NAMALWA (cell line): Measurements from ENCODE around the gene PPP1R1A.

Experiments used
- DNase-seq: peaks from one replicate; pipeline ENCODE4 v3.0.0-alpha.2; 2015; ENCODE audit warnings: low spot score

PPP1R1A gene, protein sequence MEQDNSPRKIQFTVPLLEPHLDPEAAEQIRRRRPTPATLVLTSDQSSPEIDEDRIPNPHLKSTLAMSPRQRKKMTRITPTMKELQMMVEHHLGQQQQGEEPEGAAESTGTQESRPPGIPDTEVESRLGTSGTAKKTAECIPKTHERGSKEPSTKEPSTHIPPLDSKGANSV

DNA sequence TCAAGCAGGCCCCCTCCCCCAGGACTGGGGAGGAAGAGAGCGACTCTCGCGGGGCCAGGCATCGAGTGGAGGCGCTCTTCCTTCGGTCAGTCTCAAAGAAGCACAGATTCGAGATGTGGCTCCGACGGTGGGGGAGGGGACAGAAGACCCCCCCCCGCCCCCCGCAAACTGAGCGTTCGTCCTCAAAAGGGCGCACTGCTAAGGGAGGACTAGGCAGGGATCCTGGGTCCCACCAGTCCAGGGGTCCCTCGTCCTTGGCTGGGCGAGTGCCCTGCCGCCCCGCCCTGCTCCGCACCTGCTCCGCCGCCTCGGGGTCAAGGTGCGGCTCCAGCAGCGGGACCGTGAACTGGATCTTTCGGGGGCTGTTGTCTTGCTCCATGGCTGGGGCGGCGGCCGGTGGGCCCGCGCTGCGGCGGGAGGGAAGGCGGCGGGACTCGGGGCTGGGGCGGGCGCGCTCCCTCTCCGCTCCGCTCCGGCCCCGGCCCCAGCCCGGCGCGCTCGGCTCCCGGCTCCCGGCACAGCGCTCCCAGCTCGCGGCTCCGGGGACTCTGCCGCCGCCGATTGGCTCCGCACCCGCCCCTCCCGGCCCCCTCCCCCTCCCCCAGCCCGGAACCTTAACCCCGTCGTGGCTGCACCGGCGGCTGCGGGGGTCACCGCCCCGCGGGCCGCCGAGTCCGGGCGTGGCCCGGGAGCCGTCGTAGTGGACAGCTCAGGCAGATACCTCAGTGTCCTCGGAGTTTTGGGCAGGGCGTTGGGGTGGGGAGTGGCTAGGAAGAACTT lies at the start of gene PPP1R1A:
TSS of gene PPP1R1A (minus strand) at position 550 of the 780 bp plus-strand sequence. CDS start at position 379, 171 bp downstream.
- no peak for DNase-seq

DNA sequence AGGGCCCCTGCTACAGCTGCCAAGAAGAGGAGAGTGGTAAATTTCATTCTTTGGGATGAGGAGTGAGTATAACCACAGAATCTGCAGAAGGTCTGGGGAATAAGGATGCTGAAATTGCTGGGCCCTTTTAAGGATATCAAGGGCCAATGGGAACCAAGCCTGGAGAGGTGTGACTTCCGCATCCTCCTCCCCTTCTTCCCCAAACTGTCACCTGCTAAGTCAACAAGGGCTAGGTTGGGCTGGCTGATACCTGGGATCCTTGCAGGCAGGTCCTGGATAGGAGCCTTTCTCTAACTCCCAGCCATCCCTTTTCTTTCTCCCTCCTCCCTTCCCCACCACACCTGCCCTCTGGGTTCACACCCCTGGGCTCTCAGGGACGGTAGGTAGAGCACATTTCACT lies 46.3 kb upstream of the PPP1R1A start, which contains the start of gene LACRT:
TSS of gene LACRT (minus strand) at position 101 of the 400 bp plus-strand sequence. CDS start at position 47, 54 bp downstream.
- DNase-seq: no peak

DNA sequence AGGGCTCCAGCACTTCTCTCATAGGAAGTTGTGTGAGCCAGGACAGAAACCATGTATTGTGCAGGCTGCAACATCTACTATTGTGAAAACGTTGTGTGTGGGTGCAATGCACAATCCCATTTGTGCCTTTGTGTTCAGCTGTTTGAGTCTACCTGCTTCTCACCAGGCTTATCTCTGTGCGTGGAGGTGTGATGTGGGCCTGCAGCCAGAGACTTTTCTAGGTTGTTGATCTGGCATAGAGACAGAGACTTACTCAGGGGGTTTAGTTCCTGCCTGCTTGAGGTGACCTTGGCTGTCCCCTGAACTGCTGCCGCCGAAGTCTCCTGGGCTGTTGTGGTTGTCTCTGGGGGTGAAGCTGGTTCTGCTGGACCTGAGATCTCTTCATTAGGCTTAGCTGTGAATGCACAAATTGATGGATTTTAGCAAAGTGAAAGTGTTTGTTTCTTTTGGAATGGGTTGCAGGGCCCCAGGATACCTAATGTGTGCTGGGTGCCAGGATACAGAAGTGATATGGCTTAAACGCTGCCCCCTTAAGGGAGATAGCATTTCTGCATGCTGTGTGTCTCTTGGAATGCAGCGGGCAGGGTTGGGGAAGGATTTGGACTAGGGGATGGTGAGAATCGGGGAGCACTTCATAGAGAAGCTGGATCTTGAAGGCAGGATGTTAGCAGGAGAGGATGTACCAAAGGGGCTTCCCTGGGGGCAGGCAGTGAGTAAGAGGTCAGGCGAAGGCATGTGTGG lies 43.7 kb upstream of the PPP1R1A start:
- peak; percentile 9 for DNase-seq

DNA sequence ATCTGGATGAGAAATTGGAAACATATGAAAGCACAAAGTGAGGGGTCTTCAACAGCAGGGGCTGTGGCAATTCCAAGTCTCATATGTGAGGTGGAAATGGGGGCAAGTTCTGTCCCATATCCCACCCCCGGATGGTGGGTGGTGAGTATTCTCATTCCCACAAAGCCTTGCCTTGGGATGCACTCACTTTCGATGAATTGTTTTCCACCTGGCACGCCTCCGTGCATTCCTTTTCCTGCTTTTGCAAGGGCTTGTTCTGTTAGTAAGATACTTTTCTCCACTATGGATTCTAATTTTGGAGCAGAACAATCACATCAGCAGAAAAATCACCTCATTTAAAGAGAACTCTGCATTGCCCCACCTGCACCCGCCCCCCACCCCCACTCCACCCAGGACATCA lies 43.1 kb upstream of the PPP1R1A start:
- no peak for DNase-seq

DNA sequence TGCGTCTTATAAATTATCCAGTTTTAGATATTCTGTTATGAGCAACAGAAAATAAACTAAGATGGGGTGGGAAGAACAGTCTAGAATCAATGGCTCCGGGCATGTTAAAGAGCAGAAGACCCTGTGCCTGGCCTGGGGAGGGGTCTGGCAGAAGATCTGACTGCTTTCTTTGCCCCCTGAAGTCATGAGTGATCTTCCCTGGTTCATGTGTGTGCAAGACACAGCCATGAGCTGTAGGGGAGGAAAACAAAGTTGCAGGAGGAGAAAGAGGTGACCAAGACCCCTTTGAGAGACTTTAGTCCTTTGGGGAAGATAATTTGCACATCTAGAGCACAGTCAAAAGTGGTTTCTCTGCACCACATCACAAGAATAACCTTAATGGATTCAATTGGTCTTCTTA lies 41.5 kb upstream of the PPP1R1A start:
- no peak for DNase-seq

DNA sequence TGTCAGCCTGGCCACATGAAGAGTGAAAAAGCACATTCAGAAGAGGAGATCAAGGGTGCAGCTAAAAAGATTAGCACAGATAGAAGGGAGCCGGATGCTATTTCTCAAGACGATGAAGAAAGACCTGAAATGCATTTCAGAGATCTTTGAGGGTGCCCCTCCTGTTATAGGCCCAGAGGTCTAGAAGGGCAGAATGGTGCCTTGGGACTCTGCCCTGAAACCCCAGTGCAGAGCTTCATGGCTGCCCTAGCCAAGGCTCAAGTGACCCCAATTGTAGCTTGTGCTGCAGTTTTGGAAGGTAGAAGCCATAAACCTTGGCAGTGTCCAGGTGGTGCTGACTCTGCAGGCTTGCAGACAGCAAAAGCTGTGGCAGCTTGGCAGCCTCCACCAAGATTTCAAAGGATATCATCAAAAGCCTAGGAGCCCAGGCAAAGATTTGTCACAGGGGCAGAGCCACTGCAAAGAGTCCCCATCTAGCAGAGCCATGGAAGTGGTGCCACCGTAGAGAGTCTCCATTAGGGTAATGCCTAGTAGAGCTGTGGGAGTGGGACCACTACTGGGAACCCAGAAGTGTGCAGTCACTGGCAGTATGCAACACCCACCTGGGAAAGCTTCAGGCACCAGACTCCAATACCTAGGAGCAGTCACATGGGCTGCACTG lies 39.9 kb upstream of the PPP1R1A start:
- no peak for DNase-seq

DNA sequence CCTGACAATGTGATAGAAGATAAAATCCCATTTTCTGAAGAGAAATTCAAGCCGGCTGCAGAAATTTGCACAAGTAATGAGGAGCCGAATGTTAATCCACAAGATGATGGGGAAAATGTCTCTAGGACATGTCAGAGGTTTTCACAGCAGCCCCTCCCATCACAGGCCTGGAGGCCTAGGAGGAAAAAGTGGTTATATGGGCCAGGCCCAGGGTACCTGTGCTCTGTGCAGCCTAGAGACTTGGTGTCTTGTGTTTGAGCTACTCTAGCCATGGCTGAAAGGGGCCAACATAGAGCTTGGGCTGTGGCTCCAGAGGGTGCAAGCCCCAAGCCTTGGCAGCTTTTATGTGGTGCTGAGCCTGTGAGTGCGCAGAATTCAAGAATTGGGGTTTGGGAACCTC lies 38.8 kb upstream of the PPP1R1A start:
- no peak for DNase-seq

DNA sequence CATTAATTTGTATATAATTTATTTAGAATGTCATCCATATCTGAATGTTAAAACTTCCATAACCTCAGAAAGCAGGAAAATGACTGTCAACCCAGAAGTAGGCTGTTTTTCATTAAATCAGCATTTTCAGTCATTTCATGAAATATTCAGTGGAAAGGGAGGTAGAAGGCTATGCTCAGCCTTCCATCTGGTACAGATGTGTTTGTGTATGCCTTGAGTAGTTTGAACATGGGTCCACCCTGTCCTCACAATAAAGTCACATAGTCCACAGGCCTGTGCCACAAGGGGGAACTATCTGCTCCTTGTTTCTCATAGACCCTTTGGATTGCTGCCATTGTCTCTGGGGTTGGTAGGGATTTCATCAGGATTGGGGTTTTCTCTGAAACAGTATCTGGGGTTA lies 37.1 kb upstream of the PPP1R1A start:
- no peak for DNase-seq

DNA sequence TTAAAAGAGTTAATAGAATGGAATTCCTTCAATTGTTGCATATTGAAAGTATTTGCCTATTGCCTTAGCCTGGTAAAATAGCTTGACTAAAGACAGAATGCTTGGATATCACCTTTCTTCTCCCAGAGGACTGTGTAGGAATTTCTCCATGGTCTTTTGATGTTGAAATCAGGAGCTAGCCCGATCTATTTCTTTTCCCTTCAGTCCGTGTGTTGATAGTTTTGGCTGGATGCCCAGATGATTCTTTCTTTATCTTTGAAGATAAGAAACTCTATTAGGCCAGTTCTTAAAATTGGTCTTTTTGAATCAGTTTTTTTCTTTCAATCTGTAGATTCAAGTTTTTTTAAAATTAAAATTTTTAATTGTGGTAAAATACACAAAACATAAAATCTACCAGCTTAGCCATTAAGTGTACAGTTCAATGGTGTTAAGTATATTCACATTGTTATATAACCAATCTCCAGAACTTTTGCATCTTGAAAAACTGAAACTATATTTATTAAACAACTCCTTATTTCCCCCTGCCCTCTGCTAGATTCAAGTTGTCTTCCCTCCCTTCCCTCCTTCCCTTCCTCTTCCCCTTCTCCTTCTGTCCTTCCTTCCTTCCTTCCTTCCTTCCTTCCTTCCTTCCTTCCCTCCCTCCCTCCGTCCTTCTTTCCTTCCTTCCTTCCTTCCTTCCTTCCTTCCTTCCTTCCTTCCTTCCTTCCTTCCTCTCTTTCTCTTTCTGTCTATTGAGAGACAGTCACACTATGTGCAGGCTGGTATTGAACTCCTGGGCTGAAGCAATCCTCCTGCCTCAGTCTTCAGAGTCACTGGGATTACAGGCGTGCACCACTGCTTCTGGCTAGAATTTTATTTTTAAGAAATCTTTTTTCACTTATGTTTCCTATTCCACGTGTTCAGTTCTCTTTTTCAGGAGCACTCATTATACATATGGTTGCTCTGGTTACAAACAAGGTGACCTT lies 36.1 kb upstream of the PPP1R1A start:
- DNase-seq: no peak

DNA sequence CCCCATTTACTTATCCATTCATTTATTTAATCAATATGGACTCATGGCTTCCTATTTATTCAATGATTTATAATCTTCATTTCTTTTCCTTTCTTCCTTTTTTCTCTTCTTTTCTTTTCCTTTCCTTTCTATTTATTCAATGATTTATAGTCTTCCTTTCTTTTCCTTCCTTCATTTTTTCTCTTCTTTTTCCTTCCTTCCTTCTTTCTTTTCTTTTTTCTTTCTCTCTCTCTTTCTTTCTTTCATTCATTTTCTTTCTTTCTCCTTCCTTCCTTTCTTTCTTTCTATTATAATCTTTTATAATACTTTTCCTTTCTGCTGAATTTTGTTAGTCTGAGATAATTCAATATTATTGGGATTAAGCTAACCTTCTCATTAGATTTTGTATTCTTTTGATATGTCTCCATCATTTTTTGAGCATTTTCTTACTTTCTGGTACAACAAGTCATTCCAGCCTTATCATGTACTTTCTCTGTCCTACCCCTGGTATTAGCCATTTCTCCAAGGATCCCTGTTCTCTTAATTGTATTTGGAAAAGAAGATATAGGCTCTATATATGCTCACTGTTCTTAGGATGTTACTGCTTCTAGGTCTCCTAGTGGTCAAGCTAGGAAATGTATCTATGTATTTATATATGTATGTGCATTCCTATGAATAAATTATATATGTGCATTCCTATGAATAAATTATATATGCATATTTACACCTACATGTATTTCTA lies 34.2 kb upstream of the PPP1R1A start:
- peak; percentile 58 for DNase-seq

DNA sequence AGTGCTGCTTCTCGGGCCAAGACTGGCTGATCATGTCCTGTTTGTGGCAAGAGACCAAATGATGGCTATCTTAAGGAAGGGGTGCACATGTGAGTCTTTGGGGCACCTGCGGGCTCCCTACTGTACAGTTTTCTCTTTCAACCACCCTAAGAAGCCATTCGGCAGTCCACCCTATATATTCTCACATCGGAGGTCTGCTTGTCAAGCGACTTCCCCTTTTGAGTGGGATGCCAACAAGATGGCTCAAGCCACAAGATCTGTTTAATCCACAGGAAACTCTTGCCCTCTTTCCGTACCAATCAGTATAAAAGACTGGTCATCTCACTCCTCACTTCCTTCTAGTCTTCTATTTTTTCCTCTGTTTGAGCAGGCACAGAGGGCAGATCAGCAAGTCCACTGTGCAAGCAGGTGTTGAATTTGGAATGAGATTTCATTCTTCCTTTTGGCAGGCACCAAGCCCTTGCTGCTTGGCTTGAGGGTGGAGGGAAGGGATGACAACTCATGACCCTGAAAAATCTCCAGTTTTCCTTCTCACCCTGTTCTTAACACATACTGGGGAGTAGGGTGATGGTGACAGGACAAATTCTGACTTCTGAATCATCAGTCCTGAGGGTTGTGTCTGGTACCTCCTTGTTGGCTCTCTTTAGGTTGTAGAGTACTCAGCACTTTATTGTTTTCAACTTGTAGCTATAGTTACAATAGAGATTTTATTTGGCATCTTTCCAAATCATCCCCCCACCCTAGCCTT lies 28.6 kb upstream of the PPP1R1A start:
- DNase-seq: no peak

DNA sequence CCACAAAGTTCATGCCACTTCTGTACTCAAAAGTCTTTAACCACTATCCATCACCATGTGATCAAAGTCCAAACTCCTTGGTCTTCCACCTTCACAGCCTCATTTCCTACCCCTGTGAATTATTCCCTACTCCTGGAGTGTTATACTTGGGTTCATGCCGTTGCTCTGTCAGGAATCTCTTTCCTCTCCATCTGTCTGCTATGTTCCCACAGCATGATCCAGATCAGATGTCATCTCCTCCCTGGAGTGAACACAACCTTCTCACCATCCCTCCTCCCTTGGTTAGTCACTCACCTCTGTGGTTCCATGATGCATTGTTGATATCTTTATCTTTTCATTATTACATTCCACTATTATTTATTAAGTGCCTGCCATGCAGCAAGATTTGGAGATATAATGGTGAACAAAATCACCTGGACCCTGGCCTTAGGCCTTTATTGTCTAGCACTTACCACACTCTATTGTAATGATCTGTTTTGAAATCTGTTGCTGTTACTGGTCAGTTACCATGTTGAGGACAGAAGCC lies 23.8 kb upstream of the PPP1R1A start:
- DNase-seq: no peak

DNA sequence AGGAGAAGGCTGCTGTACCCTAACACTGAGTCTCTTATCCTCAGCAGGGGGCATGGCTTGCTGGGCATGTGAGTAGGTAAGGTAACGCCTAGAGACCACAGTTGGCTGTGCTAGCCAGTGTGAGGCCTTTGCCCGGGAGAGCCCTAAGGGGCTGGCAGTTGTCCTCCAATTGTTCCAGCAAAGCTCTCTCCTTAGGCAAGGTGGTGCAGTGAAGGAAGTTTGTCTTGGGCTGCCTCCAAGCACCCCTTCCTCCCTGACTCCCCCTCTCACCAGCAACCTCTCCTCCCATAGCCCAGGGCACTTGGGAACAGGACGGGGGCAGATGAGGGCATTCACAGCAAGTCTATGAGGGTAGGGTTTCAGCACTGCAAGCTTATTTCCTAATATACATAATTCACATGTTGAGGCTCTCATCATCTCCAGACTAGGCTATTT lies 23.3 kb upstream of the PPP1R1A start:
- no peak for DNase-seq

DNA sequence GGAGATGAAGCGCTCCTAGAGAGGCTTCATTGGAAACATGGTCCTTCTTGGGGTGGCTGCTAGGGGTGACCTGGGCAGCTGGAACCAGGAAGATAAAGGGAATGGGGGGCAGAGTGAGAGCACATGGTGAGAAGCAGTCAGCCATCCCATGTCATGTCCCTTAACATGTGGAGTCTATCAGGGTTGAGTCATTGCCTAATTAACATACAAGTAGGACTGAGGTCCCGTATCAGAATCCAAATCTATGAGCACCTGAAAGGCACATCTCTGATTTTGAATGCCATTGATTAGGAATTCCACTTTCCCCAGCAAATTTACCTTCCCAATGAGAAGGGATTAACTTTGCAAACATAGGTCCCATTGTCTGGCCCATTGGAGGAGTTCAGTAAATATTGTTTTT lies 20.3 kb upstream of the PPP1R1A start:
- DNase-seq: no peak

DNA sequence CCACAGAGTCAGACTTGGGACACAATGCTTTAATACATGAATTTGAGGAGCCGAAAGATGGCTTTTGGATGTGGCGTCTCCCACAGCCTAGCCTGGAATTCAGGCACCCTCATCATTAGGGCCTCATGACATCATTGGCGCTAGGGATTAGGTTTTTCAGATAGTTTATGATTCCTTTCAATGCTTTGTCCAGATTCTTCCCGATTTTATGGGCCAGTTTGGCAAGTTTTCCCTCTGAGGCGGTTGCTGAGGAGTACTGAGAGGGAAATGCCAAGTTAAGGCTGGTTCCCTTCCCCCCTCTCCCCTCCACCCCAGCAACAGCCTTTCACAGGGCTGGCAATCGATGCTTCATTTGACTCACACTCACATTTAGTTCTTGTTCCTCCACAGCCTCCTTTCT lies 19.7 kb upstream of the PPP1R1A start:
- DNase-seq: no peak

DNA sequence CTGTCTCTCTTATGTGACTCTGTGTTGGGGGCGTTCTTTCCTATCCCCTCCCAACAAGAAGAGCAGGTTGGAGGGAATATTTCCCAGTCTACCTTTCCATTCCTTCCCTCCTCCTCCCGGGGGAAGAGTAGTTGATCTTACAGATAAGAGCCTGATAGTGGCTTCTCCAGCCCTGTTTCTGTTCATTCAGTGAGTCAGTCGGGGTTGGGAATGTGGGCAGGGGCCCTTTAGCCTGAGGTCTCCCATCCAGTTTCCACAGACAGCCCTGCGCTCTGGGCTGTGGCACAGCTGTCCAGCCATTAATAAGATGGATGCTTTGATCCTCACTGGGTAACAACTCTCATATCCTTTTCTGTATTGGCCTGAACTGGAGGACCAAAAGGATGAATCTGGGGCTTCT lies 18.1 kb upstream of the PPP1R1A start:
- DNase-seq: no peak

DNA sequence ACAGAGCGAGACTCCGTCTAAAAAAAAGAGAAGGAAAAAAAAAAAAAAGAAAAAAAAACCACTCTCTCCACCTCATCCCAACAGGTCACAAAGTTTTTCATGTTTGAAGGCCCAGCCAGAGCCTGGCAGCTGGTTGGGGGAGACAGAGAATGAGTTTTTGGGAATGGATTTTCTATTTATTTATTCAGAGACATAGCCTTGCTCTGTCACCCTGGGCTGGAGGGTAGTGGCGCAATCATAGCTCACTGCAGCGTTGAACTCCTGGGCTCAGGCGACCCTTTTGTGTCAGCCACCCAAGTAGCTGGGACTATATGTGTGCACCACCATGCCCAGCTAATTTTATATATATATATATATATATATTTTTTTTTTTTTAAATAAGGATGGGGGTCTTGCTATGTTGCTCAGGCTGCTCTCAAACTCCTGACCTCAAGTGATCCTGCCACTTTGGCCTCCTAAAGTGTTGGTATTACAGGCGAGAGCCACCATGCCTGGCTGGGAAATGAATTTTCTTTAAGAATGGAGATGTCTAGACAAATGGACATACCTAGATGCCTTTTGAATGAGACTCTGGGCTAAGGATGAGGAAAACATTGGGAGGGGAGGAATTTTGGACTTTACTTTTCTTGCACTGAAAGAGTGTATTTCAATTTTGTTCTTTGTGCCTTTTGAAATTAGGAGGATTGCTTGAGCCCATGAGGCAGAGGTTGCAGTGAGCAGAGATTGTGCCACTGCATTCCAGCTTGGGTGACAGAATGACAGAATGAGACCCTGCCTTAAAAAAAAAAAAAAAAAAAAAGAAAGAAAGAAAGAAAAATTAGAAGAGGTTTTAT lies 16.9 kb upstream of the PPP1R1A start:
- DNase-seq: no peak

DNA sequence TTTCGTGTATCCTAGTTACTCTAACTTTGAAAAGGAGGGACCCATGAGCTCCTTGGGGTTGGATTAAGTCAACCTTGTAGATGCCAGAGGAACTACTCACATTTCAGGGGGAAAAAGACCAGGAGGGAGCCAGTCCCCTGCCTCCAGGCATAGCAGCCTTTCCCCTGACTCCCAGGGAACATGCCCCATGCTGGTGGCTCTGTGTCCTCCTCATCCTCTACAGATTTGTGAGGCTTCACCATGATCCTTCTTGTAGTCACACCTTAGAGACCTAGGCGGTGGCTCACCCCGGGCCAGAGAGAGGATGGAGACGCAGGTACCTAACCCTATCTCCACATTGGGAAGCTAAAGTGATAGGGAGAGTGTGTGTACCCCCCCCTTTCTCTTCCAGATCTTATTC lies 16.0 kb upstream of the PPP1R1A start:
- DNase-seq: no peak

DNA sequence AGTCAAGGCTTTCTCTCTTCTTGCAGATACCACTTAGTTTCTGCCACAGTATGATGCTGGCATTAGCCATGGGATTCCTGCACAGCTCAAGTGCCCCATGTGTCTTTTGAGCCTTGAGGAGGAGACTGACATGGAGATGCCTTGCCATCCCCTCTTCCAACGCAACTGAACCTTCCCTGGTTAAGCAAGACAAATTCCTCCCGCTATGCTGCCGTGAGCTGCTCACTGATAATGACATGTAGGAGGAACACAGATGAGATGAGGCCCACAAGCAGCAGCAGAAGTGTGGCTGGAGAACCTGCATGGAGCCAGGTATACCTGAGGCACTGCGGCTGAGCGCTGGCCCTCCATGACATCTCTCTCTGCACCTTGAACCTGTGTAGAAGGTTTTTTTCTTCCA lies 15.4 kb upstream of the PPP1R1A start:
- DNase-seq: no peak
